LNCaP clone FGC (cell line): ENCODE data around the gene TMEM44.

Experiments
- DNase-seq: peaks from one replicate; pipeline ENCODE4 v3.0.0-alpha.2; 2011; ENCODE audit warnings: low read depth
- H3K4me3 ChIP-seq: 2 replicates; pipeline ENCODE4 v1.5.1; 2011; ENCODE audit warnings: mild to moderate bottlenecking, low read depth, low read length, control low read depth
- TF ChIP-seq, protein P1 (sequence below): IDR thresholded peaks from 2 replicates; pipeline ENCODE4 v1.5.1; 2012; ENCODE audit warnings: mild to moderate bottlenecking; ENCODE audit not compliant: control insufficient read depth, insufficient read depth; ENCODE audit errors: extremely low read depth

TMEM44 gene

DNA sequence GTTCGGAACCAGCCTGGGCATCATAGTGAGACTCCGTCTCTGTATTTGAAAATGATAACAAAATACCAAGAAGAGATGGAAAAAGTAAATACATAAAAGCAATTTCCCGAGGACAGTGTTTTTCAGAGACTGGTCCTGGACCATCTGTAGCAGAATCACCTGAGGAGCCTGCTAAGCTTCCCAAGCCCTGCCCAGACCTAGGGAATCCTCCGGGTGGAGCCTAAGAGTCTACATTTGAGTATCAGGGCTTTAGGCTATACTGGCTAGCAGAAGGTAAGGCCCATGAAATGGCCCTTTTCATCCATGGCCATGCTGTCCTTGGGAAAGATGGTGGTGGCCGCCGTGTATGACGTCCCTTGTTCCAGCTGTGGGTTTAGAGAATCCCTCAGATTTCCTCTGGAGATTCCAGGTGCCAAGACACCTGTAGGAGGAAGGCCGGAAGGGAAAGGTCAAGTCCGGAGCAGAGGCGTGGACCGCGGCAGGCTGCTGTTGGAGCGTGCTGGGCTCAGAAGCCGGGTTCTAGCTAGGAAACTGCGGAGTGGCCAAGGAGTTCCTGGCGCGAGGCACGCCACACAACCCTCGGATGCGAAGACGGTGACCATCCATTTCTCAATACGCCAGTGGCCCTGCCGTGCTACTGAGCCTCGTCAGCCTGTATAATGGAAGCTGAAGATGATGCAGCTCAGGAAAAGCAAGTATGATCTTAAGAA is 50.9 kb downstream of the TMEM44 start:
- TF ChIP-seq, protein P1, sequence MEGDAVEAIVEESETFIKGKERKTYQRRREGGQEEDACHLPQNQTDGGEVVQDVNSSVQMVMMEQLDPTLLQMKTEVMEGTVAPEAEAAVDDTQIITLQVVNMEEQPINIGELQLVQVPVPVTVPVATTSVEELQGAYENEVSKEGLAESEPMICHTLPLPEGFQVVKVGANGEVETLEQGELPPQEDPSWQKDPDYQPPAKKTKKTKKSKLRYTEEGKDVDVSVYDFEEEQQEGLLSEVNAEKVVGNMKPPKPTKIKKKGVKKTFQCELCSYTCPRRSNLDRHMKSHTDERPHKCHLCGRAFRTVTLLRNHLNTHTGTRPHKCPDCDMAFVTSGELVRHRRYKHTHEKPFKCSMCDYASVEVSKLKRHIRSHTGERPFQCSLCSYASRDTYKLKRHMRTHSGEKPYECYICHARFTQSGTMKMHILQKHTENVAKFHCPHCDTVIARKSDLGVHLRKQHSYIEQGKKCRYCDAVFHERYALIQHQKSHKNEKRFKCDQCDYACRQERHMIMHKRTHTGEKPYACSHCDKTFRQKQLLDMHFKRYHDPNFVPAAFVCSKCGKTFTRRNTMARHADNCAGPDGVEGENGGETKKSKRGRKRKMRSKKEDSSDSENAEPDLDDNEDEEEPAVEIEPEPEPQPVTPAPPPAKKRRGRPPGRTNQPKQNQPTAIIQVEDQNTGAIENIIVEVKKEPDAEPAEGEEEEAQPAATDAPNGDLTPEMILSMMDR: no peak
- H3K4me3 ChIP-seq: no peak overlapping the region
- no peak for DNase-seq

DNA sequence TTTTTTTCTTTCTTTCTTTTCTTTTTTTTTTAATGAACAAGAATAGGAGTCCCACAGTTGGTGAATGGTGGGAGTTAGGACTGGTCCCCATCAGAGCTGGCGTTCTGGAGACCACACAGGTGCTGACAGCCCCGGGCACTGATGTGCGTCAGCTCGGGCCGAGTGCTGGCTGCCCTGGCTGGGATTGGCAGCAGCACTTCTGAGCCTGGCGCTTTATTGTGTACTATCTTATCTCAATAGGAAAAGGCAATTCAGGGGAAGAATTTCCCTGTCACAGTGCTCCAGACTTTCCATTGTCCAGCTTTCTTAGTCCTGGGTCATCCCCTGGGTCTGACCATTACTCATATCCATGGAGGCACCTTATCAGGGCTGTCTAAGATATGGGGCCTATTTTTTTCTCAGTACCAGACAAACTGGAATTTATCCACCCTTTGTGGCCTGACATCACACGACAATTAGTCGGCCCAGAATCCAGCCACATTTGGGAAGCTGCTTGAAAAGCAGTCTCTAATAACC is 54.1 kb downstream of the TMEM44 start:
- TF ChIP-seq, protein P1: no peak
- DNase-seq: no peak
- H3K4me3 ChIP-seq: no peak overlapping the region

DNA sequence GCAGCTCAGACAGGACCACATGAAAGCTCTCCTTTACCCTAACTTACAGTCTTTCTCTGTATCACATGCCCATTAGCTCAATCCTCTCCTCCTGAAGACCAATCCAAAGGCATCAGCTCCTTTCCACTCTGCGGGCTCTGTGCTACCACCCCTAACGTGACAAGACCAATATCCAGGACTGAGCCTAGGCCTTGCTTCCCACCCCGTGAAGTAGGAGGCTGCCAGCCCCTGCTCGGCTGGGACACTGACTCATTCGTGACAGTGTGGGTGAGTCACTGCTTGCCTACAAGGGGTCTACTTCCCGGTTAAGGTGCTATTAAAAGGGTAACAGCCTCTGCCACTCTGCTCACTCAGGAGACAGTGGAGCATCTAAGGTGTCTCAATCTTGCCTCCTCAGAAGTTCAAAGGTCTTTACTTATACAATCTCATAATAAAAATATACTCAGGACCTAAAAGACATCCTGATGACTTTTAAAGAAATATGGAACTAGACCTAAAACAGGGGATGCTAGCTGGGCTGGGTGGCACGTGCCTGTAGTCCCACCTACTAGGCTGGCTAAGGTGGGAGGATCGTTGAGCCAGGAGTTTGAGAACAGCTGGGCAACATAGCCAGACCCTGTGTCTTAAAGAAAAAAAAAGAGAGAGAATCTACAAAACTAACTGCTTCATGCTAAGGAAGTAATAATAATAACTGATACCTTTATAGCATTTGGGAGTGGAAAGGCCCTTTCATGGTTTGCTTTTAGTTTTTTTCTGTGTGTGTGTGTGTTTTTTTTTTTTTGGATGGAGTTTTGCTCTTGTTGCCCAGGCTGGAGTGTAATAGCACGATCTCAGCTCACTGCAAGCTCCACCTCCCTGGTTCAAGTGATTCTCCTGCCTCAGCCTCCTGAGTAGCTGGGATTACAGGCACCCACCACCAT is 55.0 kb downstream of the TMEM44 start:
- no peak for DNase-seq
- TF ChIP-seq, protein P1: no peak
- no peak overlapping the region for H3K4me3 ChIP-seq

DNA sequence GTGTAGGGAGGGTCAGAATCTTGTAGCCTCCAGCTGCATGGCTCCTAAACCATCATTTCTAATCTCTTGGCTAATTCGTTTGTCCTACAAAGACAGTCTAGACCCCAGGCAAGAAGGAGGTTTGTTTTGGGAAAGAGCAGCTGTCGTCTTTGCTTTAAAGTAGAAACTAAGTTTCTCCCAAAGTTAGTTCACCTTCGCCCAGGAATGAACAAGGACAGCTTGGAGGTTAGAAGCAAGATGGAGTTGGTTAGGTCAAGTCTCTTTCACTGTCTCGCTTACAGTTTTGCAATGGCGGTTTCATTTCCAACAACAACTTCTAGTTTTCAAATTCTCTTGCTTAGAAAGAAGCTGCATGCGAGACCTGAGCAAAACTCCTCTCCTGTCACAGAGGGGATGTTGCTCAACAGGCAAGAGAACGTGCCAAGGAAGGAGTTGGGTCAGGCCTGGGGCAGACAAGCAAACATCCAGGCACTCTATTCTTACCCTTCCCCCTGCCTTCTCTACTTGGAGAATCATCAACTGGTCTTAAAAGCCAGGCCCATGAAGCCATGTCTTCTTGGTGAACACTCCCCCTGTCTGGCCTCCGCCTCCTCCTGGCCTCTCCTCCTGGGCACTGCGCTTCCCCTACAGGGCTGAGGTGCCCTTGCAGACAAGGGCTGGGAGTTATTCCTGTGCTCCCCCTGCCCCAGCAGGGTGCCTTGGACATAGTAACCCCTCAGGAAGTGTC is 57.6 kb downstream of the TMEM44 start:
- DNase-seq: no peak
- no peak overlapping the region for H3K4me3 ChIP-seq
- TF ChIP-seq, protein P1: no peak

DNA sequence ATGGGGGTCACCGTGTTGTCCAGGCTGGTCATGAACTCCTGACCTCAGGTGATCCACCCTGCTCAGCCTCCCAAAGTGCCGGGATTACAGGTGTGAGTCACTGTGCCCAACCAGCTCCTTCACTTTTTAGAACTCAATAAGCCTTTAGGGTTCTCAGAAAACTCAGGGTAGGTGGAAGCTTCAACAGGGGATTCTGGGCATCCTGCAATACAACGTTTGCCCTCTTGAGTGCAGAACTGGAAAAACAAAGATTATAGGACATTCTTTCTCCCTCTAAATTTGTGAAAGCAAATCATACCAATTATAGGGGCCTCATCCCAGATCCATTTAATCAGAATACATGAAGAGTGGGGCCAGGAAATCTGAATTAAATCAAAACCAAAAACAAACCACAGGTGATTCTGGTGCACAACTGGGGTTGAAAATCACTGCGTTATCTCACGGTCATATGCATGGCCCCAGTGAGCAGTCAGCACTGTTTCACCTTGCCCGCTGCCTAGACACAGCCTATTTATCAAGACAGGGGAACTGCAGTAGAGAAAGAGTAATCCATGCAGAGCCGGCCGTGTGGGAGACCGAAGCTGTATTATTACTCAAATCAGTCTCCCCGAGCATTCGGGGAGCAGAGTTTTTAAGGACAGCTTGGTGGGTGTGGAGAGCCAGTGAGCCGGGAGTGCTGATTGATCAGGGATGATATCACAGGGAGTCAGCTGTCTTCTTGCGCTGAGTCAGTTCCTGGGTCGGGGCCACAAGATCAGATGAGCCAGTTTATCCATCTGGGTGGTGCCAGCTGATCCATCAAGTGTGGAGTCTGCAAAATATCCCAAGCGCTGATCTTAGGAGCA is 58.4 kb downstream of the TMEM44 start:
- TF ChIP-seq, protein P1: no peak
- H3K4me3 ChIP-seq: no peak overlapping the region
- no peak for DNase-seq

DNA sequence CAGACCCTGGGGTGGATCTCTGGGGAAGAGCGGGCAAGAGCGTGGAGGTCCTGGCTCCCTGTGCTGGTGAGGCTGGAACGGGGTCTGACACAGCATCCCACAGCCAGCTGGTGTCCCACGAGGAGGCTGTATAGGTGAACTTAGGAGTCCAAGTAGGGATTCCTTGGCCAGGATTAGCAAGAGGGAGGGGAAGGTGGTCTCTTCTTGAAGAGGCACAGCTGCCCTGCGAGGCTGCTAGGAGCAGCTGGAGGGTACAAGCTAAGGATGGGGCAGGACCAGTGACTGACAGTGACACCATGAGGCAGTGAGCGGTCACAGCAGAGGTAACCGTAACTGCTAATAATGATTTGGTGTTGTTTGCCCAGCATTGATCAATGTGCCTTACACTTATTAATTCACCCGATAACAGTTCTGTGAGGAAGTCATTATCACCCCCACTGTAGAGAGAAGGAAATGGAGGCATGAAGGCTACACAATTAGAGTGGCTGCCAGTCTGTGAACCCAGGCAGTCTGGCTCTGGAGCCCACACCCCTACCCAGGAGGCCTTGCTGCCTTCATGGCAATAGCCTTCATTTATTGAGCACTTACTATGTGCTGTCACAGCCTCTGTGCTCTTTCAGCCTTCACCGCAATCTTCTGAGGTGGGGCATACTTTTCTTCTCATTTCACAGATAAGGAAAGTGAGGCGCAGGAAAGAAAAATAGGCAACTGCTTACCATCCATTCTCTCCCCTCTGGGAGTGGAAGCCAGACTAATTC is 59.4 kb downstream of the TMEM44 start:
- DNase-seq: no peak
- no peak overlapping the region for H3K4me3 ChIP-seq
- TF ChIP-seq, protein P1: peak; percentile 81
